HepG2 (cell line): ENCODE data around the gene OIT3. TPM values are rescaled to one million over a fixed set of nuclear protein-coding genes. Genes with fewer than 3 reads are reported as not detected.

Experiments
- DRAP1 ChIP-seq: IDR thresholded peaks from 2 replicates; pipeline ENCODE4 v1.6.1; 2016; ENCODE audit warnings: missing genetic modification reagents, missing compliant biosample characterization
- FOXO1 ChIP-seq: sonication (generic); formaldehyde crosslinking; IDR thresholded peaks from 2 replicates; pipeline ENCODE4 v1.4.0; 2020; ENCODE audit warnings: missing genetic modification reagents
- MAZ ChIP-seq, 2 experiments: sonication (generic) in 1 of 2; formaldehyde crosslinking in 1 of 2; IDR thresholded peaks; 2 replicates each; pipeline versions ENCODE4 v1.5.0 to v1.6.1; 2012 to 2020; ENCODE audit warnings: low read depth in 2 of 2, mild to moderate bottlenecking in 2 of 2, borderline replicate concordance in 1 of 2, improper control_type of control experiment in 1 of 2, low read length in 1 of 2, missing genetic modification reagents in 1 of 2, moderate library complexity in 1 of 2
- MTA1 ChIP-seq: sonication (generic); formaldehyde crosslinking; IDR thresholded peaks from 2 replicates; pipeline ENCODE4 v1.4.0; 2020; ENCODE audit warnings: missing genetic modification reagents, mild to moderate bottlenecking, borderline replicate concordance
- PLRG1 ChIP-seq: fragments of 450-650 bp; conservative IDR thresholded peaks from 2 replicates; pipeline ENCODE4 v1.6.1; 2016
- POLR2AphosphoS2 ChIP-seq: IDR thresholded peaks from 2 replicates; pipeline ENCODE4 v1.6.1; 2011; ENCODE audit warnings: low read depth, low read length, improper control_type of control experiment
- PRMT3 ChIP-seq: sonication (generic); formaldehyde crosslinking; IDR thresholded peaks from 2 replicates; pipeline ENCODE4 v1.8.1; 2022; ENCODE audit warnings: low read depth, mild to moderate bottlenecking, moderate library complexity, missing genetic modification reagents, borderline replicate concordance
- SRY ChIP-seq: sonication (generic); formaldehyde crosslinking; IDR thresholded peaks from 2 replicates; pipeline ENCODE4 v1.8.0; 2022; ENCODE audit warnings: mild to moderate bottlenecking, missing genetic modification reagents
- ZBTB40 ChIP-seq, 2 experiments: fragments of 450-650 bp in 1 of 2; sonication (generic) in 1 of 2; formaldehyde crosslinking in 1 of 2; IDR thresholded peaks; 2 replicates each; pipeline versions ENCODE4 v1.6.1 to v1.8.0; 2016 to 2022; ENCODE audit warnings: antibody characterized with exemption in 1 of 2, mild to moderate bottlenecking in 1 of 2, missing genetic modification reagents in 1 of 2
- ZNF432 ChIP-seq: sonication (generic); formaldehyde crosslinking; IDR thresholded peaks from 2 replicates; pipeline ENCODE4 v1.5.0; 2020; ENCODE audit warnings: missing genetic modification reagents, mild to moderate bottlenecking, borderline replicate concordance
- ZNF484 ChIP-seq: sonication (generic); formaldehyde crosslinking; IDR thresholded peaks from 2 replicates; pipeline ENCODE4 v1.5.1; 2020; ENCODE audit warnings: mild to moderate bottlenecking, low read depth, missing genetic modification reagents, borderline replicate concordance
- ZNF589 ChIP-seq: sonication (generic); formaldehyde crosslinking; conservative IDR thresholded peaks from 2 replicates; pipeline ENCODE4 v1.8.0; 2022; ENCODE audit warnings: mild to moderate bottlenecking, moderate library complexity, missing genetic modification reagents
- ZNF598 ChIP-seq: sonication (generic); formaldehyde crosslinking; IDR thresholded peaks from 2 replicates; pipeline ENCODE4 v1.5.1; 2020; ENCODE audit warnings: mild to moderate bottlenecking, missing genetic modification reagents, borderline replicate concordance
- ZNF710 ChIP-seq: sonication (generic); formaldehyde crosslinking; IDR thresholded peaks from 2 replicates; pipeline ENCODE4 v1.5.0; 2020; ENCODE audit warnings: mild to moderate bottlenecking, missing genetic modification reagents, borderline replicate concordance
- ZNF83 ChIP-seq: sonication (generic); formaldehyde crosslinking; IDR thresholded peaks from 2 replicates; pipeline ENCODE4 v1.4.0; 2020; ENCODE audit warnings: missing genetic modification reagents, mild to moderate bottlenecking, borderline replicate concordance
- ZSCAN25 ChIP-seq: sonication (generic); formaldehyde crosslinking; IDR thresholded peaks from 2 replicates; pipeline ENCODE4 v1.8.0; 2022; ENCODE audit warnings: mild to moderate bottlenecking, missing genetic modification reagents
- polyA plus RNA-seq, 8 experiments: library from polyadenylated mRNA; depleted of rRNA in 3 of 8; stranded (reverse) in 7 of 8; unstranded in 1 of 8; fragments of >200 nt; fragmentation: Illumina TruSeq in 4 of 8; extraction: Trizol in 4 of 8; gene quantifications; 2 replicates each; pipeline versions ENCODE4 v1.2.1 to v1.2.3, GENCODE V29; 2011 to 2016; ENCODE audit warnings: low read depth in 4 of 8, missing spikeins in 1 of 8, mixed read lengths in 1 of 8; ENCODE audit not compliant: insufficient read depth in 1 of 8
- total RNA-seq, 5 experiments: library from RNA; depleted of rRNA; stranded (reverse); fragments of >200 nt; fragmentation: Illumina TruSeq; extraction: Trizol; gene quantifications; 2 replicates each; pipeline ENCODE4 v1.2.3, GENCODE V29; 2016; ENCODE audit warnings: low read depth in 1 of 5

The OIT3 gene
- total and polyA plus RNA-seq, 2 of the 13 experiments (the other 11 are each of a cell fraction or from before 2014, with no cell fraction given), result not detected

GRCh38 chr10:72954596-72955554 lies 61.3 kb downstream of the OIT3 start, which contains the start of gene PLA2G12B (continued):
- TF ChIP-seq ZNF589 (CRISPR knock-in tag) (no peak), PLRG1 (no peak), ZBTB40 (IDR thresholded peaks at IDR 0.05) (no peak), ZBTB40 (CRISPR knock-in tag; IDR thresholded peaks at IDR 0.05) (no peak), ZNF83 (CRISPR knock-in tag) (no peak), ZSCAN25 (CRISPR knock-in tag) (no peak), MTA1 (no peak), DRAP1 (no peak), POLR2AphosphoS2 (no peak), SRY (no peak), ZNF710 (no peak), ZNF598 (CRISPR knock-in tag) (no peak), ZNF484 (CRISPR knock-in tag) (no peak), PRMT3 (CRISPR knock-in tag) (no peak), MAZ (IDR thresholded peaks at IDR 0.05; ENCODE audit: borderline replicate concordance, low read depth, low read length) (no peak), MAZ (CRISPR knock-in tag; IDR thresholded peaks at IDR 0.05; ENCODE audit: low read depth) (no peak), ZNF432 (no peak), FOXO1 (CRISPR knock-in tag) (no peak)
